ENCODE results near the gene LRIT3. TPM values are rescaled to one million over a fixed set of nuclear protein-coding genes. Genes with fewer than 3 reads are reported as not detected.

LRIT3 gene
- total RNA-seq, 2 experiments from 2014 or later = 0.13 to 0.16 TPM

- Mint-ChIP-seq H3K27ac (no peak within 1 kb of the TSS), H3K4me3 (no peak within 1 kb of the TSS), H3K9me3 (no peaks in the 10 kb centered on the region), H3K4me1 (ENCODE audit: low read depth) (no peaks in the 10 kb centered on the region), H3K36me3 (ENCODE audit: low read depth) (no peaks in the 10 kb centered on the region), H3K27me3 (peaks cover 10% of the 10 kb centered on the region)
- intact Hi-C loops (cut with micrococcal nuclease) = no loop called here
- no peak for DNase-seq
- no peak for ATAC-seq
- CTCF ChIA-PET = interaction anchor here (0.7 kb wide), 1 partner anchor 491 kb away, joined by 3 read pairs; no protein-coding TSS in a partner anchor
- POLR2A ChIA-PET = no interaction called here
- TF ChIP-seq CTCF (IDR thresholded peaks at IDR 0.05) = no peak
Observed at GRCh38 chr4:109912706-109913595, 65.0 kb downstream of the LRIT3 start, which contains the start of gene EGF. EGF (plus strand) TSS chr4:109912883; CDS start chr4:109913336, 453 bp downstream.

GRCh38 chr4:109913596-109914241, 65.8 kb downstream of the LRIT3 start:
- Mint-ChIP-seq H3K4me3 (no peak overlapping the region), H3K9me3 (no peaks in the 10 kb centered on the region), H3K36me3 (ENCODE audit: low read depth) (no peaks in the 10 kb centered on the region), H3K4me1 (ENCODE audit: low read depth) (no peaks in the 10 kb centered on the region), H3K27me3 (peaks cover 11% of the 10 kb centered on the region), H3K27ac (no peak overlapping the region)
- ATAC-seq = no peak
- ChIA-PET POLR2A (no interaction called here), CTCF (no interaction called here)
- TF ChIP-seq CTCF (IDR thresholded peaks at IDR 0.05) = no peak
- DNase-seq = no peak
- intact Hi-C loops (cut with micrococcal nuclease) = no loop called here

- H3K9me3 Mint-ChIP-seq = no peaks in the 10 kb centered on the region
- no peak overlapping the region for H3K4me3 Mint-ChIP-seq
- ChIA-PET CTCF (no interaction called here), POLR2A (no interaction called here)
- TF ChIP-seq CTCF (IDR thresholded peaks at IDR 0.05) = no peak
- DNase-seq (no peak), ATAC-seq (no peak)
- H3K4me1 Mint-ChIP-seq (ENCODE audit: low read depth) = no peaks in the 10 kb centered on the region
- no peaks in the 10 kb centered on the region for H3K36me3 Mint-ChIP-seq (ENCODE audit: low read depth)
- H3K27ac Mint-ChIP-seq = no peak overlapping the region
- peaks cover 11% of the 10 kb centered on the region for H3K27me3 Mint-ChIP-seq
- intact Hi-C loops (cut with micrococcal nuclease) = no loop called here
Observed at GRCh38 chr4:109914322-109914721, 66.4 kb downstream of the LRIT3 start.

- ATAC-seq = no peak
- no peak for TF ChIP-seq CTCF (IDR thresholded peaks at IDR 0.05)
- Mint-ChIP-seq H3K9me3 (no peaks in the 10 kb centered on the region), H3K27ac (no peak overlapping the region), H3K36me3 (ENCODE audit: low read depth) (no peaks in the 10 kb centered on the region), H3K27me3 (peaks cover 9% of the 10 kb centered on the region), H3K4me3 (no peak overlapping the region), H3K4me1 (ENCODE audit: low read depth) (no peaks in the 10 kb centered on the region)
- CTCF ChIA-PET = no interaction called here
- POLR2A ChIA-PET = no interaction called here
- no peak for DNase-seq
- intact Hi-C loops (cut with micrococcal nuclease) = no loop called here
Observed at GRCh38 chr4:109915385-109916026, 67.6 kb downstream of the LRIT3 start.

GRCh38 chr4:109916027-109916409, 68.1 kb downstream of the LRIT3 start:
- H3K4me1 Mint-ChIP-seq (ENCODE audit: low read depth) = no peaks in the 10 kb centered on the region
- no peak for TF ChIP-seq CTCF (IDR thresholded peaks at IDR 0.05)
- H3K27me3 Mint-ChIP-seq = peaks cover 9% of the 10 kb centered on the region
- intact Hi-C loops (cut with micrococcal nuclease) = no loop called here
- H3K4me3 Mint-ChIP-seq = no peak overlapping the region
- no peak overlapping the region for H3K27ac Mint-ChIP-seq
- ATAC-seq = no peak
- ChIA-PET POLR2A (no interaction called here), CTCF (no interaction called here)
- no peak for DNase-seq
- H3K36me3 Mint-ChIP-seq (ENCODE audit: low read depth) = no peaks in the 10 kb centered on the region
- no peaks in the 10 kb centered on the region for H3K9me3 Mint-ChIP-seq
